GM12891 (cell line): Measurements from ENCODE around the gene STAT4.

Source experiments
- POLR2A ChIP-seq: IDR thresholded peaks from 2 replicates; pipeline ENCODE4 v1.6.1; 2011; ENCODE audit warnings: low read depth, low read length, control low read depth
- POLR2AphosphoS5 ChIP-seq: IDR thresholded peaks from 2 replicates; pipeline ENCODE4 v1.6.1; 2011; ENCODE audit warnings: low read depth, low read length, control low read depth
- POU2F2 ChIP-seq: IDR thresholded peaks from 2 replicates; pipeline ENCODE4 v1.6.1; 2011; ENCODE audit warnings: low read depth, mild to moderate bottlenecking, control low read depth, low read length, moderate library complexity
- TAF1 ChIP-seq: IDR thresholded peaks from 2 replicates; pipeline ENCODE4 v1.6.1; 2011; ENCODE audit warnings: low read depth, low read length, control low read depth

DNA sequence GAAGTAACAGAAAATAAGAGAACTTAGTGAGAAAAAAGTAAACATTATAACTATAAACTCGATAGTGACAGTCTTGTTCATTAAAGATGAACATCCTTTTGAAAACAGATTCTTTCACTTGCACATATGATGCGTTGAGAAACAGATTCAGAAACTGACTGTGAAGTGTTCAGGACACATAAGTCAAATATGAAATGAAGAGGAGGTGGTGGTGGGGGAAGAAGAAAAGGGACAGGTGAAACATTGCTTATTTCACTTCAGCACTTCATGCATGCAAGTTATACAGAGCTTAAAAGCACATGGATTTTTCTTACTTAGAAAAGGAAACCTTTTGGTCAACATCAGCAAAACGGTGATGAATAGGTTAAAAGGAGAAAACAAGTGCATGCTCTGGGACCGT lies 42.5 kb downstream of the STAT4 start:
- TF ChIP-seq TAF1 (no peak), POLR2AphosphoS5 (no peak), POLR2A (no peak), POU2F2 (no peak)
